Fibroblast of skin of left biceps (primary cell): ENCODE measurements around the gene NRCAM.

Source experiments
- DNase-seq, 2 experiments: peaks; one replicate each; pipeline ENCODE4 v3.0.0-alpha.2; 2013; ENCODE audit warnings: low read depth in 2 of 2

Gene NRCAM

DNA sequence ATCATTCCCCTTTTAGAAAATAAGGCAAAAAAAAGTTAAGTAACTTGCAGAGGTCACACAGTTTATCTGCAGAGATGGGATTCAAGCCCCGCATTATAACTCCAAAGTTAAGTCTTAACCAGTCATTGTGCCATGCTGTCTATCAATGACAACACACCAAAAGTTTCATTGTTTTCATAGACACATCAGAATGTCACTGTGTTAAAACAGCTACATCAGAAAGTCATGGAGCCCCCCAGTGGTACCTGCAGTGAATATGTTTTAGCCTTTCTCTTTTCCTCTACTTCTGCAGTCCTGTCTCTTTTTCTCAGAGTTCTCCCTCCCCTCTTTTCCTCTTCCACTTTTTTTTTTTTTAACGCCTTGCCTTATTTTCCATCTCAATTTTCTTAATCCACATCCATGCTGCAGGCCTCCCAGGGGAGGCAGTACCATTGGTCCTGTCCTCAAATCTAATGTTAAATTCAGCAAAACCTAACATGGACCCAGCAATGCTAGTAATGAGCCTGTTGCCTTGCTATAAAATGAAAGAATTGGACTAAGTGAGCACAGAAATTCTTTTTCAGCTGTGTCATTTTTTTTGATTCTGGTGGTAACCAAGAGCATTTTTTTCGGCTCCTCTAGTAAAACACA is 3.8 kb upstream of the NRCAM start:
- no peak for DNase-seq

DNA sequence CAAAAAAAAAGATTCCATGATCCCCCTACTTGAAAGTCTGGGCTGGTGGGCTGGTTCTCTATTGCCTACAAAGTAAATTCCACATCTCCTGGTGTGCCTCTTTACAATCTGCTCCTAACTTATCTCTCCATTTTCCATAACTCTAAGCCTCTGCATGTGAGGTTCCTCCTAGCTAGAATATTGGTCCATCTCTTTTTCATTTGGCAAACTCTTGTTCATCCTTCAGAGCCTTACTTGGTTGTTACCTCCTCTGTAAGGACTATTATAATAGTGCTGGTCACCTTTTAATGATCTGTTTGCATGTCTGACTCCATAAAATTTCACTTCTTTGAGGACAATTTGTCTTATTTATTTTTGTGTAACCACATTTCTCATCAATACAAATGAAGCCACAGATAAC is 1.6 kb upstream of the NRCAM start:
- DNase-seq, result no peak

DNA sequence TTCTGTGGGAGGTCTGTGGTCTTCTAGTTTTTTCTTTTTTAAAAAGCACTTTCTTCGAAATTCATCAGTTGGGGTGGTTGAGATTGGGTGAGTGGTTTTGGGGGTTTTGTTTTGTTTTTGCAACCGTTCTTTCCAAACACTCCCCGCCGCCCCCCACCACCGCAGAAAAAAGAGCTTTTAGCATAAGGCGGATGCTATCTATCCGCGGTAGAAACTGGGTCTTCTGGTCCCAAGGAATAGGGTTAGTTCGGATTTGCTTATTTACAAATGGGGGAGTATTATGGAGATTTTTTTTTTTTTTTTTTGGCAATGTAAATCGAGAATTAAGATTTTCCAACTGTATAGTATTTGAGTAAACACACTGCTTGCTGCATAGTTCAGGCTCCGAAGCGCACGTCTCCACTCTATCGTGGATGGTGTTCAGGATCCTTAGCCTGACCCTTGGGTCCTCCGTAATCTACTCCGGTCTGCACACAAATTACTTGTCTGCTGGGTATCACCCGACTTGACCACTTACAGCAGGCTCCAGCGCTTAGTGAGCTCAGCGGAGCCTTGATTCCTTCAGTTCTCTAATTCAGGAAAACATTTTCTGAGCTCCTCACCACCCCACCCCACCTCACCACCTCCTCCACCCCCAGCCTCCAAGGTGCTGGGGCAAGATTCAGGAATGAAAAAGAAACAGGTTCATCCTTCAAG is 757 bp upstream of the NRCAM start:
- DNase-seq, result no peak

DNA sequence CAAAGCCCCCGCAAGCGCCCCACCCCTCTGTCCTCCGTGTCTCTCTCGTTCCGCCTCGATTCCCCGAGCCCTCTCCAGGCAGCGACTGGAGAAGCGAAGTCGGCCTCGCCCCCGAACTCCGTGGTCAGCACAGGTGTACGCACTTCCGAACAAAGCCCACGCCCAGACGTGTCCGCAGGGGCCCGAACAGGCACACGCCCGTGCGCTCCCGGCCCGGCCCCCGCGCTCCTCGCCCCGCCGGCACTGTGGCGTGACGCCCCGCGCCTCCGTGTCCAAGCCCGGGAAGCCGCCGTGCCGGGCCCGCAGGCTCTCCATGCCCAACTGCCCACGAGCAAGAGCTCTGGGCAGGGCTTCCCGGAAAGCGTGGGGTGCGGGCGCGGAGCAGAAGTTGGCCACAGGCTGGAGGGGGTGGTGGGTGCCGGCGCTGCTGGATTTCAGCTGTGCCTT is 662 bp downstream of the NRCAM start:
- DNase-seq, result no peak

DNA sequence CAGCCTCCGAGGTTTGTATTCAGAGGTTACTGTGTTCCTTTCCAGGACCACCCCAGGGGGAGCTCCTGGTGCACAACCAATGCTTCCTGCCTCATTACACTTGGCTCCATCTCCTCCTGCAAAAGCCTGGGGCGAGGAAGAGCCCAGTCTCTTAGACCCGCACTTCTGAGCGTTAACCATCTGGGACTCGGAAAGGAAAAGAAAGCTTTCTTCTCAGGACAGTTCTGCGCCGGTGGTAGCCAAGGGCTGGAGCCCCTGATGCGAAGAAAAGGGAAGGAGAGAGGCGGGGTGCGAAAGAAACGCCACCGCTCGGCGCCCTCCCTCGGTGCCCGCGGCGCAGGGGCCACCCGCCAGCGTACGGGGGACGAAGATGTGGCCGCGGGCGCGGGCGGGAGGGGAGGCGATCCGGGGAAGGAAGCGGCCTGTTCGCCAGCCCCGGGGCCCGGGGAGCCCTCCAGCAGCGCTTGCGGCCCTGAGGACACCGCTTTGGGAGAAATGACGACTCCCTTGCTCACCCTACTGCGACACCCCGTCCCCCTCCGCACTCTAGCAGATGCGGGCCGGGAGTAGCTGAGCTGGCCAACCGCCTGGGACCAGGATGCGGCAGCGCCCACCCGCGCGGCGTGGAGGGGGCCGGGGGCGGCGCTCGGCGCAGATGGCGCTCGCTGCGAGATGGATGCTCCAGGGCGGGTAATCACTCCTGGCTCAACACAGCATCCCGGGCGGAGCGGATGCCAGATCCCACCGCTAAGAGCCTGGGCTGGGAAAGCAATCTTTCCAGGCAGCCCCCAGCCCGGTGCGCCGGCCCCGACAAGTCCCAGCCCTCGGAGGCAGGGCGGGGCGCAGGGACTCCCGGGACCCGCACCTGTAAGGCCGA is 1.3 kb downstream of the NRCAM start:
- no peak for DNase-seq

DNA sequence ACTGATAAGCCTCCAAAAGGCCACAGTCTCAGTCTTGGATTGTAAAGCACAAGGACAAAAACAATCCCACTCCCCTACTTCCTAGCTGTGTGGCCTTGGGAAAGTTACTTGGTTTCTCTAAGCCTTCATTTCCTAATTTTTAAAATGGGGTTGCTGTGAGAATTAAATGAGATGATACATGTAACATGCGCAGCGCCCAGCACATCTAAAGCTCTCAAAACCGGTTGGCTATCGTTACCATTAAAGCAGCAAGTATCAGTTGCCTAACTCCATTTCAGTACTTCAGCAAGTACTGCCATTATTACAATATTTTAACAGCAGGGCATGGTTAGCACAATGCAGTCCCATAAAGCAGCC is 1.9 kb downstream of the NRCAM start:
- DNase-seq, result no peak

DNA sequence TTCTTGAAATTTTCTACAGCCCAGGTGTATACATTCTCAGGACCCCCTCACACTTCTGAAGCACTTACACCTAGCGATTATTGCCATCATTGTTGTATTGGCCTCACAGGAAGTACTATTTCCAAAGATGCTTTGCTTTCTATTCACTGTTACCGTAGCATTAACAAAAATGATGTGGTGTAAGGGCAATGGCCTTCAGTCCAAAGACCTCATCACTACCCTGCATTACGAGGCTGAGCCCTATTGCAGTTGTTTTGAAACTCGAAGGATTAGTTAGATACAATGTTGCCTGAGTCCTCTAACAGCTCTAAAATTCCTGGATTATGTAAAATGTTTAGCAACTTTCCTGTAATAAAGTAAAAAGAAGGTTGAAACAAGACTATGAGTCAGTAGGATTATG is 2.9 kb downstream of the NRCAM start:
- DNase-seq, result no peak

DNA sequence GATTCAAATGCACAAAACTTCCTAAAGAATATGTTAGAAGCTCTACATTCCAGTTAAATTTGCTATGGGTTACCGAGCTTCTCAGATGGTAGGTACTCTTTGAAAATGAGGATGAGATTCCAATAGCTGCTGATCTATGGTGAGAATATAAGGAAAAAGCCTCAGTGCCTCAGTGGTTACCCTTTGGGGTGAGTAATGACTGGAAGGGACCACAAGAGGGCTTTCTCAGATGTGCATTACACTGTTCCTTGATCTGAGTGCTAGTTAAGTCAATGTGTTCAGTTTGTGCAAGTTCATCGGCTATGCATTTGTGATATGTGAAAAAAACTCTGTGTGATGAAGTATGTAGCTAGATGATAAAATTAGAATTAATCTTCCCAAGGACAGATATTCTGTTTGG is 3.5 kb downstream of the NRCAM start:
- no peak for DNase-seq

DNA sequence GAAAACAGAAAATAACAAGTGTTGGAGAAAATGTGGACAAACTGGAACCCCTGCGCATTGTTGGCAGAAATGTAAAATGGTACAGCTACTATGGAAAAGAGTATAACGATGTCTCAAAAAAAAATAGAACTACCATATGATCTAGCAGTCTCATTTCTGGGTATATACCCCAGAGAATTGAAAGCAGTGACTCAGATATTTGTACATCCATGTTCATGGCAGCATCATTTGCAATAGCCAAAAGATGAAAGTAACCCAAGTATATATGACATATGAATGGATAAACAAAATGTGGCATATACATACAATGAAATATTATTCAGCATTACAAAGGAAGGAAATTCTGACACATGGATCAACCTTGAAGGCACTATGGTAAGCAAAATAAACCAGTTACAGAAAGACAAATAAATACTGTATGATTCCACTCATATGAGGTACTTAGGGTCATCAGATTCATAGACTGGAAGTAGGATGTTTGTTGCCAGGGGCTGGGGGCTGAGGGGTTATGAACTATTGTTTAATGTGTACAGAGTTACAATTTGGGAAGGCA is 4.9 kb downstream of the NRCAM start:
- no peak for DNase-seq

DNA sequence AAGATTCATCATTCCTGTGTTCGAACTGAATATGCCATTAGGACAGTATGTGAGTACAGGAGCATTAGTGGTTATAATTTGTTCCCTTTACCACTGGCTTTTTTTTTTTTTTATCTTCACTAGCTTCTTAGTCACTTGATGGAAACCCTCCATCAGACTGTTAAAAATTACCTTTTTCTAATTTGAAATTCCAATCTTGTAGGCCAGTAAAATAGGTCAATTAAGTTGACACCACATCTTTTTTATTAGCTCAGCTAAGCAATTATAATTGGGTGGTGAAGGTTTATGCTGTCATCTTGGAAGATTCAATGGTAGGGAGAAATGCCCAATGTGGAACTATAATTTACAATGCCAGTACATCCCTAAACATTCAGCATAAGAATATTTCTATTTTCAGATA is 6.1 kb downstream of the NRCAM start:
- DNase-seq, result no peak

DNA sequence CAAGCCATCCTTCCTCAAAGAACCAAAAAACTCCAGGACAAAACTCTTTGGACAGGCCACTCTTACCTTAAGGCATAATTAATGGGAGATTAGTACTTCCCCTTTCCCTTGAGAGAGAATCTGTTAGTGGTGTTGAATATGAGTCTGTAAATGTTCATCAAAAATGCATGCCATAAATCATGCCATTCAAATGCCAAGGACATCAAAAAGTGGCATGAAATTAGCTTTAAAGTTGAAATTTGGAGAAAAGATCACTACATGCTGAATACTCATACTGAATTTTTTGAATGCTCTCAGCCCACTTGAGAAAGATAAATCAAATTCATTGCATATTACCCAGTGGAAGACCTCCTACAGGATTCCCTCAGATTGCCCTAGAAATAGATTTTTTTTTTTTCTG is 6.7 kb downstream of the NRCAM start:
- no peak for DNase-seq

DNA sequence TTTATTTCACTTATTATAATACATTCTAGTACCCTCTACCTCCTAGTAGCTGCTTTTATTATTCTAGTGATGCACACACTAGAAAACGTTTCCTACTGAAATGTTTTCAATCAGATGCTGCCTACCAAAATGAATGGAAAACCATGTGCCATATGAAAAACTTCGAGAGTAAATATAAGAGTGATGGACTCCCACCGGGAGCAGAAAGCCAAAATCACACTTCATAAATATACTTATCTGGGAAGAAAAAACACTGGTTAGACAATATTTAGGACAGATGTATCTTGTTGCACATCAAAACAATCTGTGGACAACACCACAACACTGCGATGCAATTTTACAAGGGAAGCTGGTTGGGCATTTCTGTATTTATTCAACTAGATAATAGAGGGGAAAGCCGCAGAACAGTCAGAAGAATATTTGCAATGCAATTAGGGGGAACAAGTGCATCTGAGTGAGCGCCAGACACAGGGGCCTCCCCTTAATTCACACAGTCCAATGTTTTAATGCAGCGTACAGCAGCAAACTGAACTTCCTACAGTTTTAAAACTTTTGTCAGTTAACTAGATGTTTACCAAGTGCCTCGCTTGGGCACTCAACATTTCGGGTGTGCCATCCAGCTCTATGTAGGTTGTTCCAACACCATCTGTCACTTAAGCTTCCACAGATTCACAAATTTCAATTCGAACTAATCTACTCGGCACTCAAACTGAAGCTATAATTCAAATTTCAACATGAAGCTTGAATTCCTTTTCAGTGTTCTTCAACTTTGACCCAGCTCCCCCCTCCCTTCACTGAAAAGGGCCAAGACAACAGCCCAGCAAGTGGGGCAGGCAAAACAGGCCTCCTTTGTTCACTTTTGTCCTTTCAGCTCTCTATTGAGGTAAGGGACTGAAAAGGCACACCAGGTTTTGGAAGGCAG is 7.4 kb downstream of the NRCAM start:
- no peak for DNase-seq

DNA sequence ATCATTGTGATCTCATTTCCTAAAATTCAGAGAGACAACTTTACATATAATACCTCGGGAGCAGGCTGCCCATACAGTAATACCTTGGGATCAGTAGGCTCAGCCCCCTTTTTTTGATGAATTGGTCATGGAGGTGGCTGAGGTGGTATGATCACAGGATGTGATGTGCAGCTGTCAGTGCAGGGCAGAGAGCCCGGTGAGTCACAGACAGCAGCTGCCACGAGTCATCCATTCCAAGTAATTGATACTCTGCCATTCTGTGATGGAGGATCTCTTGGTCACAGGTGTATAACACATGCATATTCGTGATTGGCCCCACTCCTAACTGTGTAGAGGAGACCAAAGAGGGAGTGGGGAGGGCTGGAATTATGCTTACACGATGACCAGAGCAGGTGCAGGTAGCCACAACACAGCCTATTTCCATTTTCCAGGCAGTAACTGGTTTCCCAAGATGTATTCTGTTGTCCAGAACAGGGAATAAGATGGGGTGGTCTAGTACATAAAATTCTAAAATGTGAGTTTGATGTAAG is 14.1 kb downstream of the NRCAM start:
- DNase-seq, result no peak

DNA sequence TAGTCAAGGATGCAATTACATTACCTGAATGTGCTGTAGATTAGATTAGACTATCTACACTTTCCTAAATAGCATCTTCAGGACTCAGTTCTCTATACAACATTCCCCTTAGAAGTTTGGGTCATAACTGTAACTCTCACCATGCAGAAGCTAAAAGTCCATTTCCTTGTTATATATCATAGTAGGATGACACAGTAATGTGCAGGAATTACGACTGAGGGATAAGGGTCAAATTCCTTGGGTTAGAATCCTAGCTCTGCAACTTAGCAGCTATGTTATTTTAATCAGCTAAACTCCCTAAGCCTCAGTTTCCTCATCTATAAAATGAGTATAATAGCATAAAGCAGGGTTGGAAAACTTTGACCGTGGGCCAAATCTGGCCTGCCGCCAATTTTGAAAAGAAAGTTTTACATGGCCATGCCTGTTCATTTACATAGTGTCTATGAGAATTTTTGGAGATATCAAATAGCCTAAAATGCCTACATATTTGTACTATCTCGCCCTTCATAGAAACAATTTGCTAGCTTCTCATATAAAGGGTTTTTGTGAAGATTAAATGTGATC is 14.8 kb downstream of the NRCAM start:
- no peak for DNase-seq

DNA sequence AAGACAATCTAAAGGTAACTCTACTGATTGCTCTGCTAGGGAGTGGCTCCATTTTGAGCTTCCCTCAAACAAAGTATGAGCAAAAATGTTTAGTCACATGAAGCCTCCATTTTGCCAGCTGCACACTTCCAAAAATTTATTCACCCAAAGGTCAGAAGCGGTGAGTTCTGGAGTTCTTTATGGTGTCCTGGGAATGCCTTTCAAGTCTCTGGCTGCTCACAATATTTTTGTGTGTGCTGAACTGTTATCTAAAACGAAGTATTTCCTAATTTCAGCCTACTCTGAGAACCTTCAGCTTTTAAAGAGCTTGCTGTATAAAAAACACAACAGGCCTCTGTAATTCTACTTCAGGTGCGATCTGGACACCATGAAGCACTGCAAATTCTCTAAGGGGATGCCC is 15.6 kb downstream of the NRCAM start:
- DNase-seq, result no peak

DNA sequence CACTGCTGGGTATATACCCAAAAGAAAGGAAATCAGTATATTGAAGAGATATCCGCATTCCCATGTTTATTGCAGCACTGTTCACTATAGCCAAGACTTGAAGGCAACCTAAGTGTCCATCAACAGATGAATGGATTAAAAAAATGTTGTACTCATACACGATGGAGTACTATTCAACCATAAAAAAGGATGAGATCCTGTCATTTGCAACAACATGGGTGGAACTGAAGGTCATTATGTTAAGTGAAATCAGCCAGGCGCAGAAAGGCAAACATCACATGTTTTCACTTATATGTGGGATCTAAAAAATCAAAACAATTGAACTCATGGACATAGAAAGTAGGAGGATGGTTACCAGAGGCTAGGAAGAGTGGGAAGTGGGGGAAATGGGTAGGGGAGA is 19.3 kb downstream of the NRCAM start:
- DNase-seq, result no peak

DNA sequence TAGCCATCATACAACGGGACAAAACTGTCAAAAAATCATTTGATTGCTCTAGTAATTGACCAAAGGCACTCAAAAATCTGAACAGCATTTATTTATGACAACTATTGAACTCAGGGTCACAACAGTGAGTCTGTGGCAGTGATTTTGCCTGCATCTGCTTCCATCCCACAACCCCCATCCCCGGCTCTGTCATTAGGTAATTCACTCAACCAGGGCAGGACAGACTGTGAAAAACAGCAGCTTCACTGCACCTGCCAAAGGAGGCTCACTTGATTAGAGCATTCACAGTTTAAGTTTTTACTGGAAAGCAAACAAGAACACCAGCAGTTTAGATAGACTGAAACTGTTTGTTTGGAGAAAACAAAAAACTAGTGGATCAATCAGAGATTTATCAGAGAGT is 22.2 kb downstream of the NRCAM start:
- no peak for DNase-seq

DNA sequence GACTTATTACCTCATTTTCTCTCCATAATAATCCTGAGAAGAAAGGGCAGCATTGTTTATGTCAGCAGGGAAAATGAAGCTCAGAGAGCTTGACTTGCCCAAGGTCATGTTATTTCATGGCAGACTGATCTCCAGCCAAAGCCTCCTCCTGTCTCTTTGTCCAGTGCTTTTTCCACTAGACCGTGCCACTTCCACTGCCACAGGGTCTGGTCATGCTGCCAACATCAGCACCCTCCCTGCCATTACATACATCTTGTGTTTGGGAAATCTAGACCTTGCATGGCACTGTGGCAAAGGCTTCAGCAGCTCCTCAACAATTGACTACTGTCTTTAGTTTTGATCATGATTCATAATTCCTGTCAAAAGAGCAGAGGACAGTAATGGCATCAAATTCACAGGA is 25.1 kb downstream of the NRCAM start:
- DNase-seq, result no peak

DNA sequence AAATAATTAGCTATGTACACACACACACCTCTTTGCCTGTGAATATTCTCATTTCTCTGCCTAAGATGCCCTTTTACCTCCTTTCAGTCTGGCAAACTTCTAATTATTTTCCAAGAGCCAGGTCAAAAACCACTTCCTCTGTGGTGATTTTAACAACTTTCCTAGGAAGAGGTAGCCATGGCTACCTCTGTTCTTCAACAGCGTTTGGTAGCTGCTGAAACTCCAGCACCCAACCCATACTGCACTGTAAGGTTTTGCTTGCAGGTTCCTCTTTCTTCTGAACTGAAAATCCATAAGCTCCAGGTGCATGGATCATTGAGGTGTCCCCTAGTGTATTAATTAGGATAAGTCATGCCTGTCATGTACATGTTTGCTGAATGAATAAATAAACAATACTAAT is 25.6 kb downstream of the NRCAM start:
- DNase-seq, result no peak

DNA sequence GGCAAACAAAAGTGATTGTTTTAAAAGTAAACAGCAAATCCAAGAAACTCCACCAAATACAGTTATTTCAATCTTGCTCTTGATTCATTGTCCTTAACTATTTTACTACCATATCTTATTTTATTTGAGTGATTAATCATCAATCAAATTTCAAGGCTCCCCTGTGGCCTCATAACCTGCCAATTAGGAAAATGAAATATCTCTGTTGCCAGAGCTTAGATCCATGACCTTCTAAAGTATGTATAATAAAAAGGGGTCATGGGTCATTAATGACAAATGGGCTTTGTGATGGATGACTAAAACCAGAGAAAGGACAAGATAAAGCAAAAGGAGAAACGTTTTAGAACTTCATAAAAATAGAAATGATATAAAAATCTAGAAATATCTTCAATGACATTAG is 28.5 kb downstream of the NRCAM start:
- no peak for DNase-seq

DNA sequence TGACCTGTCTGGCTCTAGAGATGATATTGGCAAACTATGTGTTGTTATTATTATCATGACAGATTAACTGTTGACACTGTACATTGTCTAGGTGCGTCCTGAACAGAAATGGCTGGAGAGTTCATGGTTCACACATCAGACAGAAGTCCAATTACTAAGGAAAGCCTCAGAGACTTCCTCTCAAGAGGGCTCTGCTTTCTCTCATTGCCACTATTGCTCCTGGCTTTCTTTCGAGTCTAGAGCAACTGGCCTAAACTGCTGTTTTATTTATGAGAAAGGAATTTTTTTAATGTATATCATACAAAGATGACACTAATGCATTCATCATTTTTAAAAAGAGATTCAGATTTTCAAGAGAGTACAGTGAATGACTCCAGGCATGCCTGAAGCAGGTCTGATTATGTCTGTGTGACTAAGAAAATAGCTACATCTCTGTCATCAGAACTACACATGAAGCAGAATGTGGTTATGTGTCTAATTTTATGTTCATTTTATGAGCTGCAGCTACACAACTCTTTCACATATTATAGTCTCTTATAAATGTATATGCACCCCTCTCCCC is 30.4 kb downstream of the NRCAM start:
- no peak for DNase-seq
